Stromal cell of bone marrow (primary cell): ENCODE data around the gene MOB2.

Experiments used
- DNase-seq: peaks from one replicate; pipeline ENCODE4 v3.0.0-alpha.2; 2012; ENCODE audit warnings: low read depth

MOB2 gene

DNA sequence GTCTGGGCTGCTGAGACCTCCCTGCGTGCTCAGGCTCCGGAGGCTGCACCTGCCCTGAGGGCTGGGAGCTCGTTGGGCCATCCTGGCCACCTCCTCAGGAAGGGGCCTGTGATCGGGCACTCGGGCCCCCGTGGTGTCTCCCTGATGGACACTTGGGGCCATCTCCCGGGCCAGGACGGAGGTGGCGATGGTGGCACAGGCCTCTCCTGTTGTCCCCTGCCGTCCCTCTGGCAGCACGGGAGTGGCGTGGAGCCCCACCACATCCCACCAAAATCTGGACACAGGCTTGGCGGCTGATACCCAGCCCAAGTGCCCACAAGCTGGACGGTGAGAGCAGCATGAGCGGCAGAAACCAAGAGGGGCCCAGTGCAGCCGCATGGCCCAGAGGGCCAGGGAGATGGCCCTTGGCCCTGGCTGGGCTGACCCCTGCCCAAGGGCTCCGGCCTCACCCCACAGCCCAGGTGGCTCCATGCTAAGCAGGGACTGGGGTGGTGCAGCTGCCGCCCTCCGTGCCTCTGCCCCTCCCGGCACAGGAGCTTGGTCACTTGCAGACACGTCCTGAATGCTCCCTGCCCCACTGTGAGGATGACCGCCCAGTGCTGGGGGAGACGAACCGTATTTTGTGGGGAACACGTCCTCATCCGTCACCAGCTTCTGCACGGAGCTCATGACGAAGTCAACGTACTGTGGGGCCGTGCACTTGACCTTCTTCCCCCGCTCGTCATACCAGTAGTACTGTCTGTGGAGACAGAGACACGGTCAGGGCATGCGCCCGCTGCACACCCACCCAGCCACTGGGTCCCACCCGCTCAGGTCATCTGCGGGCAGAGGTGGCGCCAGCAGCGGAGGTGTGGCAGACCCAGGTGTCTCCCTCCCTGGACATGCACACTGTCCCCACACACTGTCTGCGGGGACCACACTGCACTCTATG is 15.6 kb downstream of the MOB2 start:
- DNase-seq: no peak

DNA sequence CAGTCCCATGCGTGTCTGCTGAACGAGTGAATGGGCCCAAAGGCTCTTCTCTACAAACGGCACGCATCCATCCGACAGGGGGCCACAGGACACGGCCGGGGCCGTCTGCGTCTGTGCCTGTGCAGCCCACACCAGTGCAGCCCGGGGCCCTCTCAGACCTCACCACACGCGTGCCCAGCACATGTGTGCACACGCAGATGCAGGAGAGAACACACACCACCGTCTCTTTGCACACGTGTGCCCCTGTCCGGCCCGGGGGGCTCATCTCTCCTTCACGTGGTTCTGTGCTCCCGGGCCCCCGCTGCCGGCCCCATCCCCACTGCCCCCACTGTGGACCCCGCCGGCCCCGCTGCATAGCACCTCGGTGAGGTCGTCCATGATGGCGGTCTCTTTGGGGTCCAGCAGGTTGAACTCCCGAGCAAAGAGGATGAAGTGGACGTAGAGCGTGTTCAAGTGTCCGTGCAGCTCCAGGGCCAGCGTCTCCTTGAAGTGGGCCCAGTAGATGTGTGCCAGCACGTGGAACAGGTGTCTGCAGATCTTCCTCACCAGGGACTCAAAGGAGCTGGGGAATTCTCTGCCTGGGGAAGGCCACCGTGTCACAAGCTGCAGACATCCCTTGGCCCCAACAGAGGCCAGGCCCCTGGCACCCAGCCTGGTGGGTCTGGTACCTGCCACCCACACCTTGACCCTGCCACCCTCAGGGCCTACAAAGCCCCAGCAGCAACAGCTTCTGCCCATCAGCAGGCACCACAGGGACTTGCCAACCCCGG is 16.5 kb downstream of the MOB2 start:
- DNase-seq: no peak

DNA sequence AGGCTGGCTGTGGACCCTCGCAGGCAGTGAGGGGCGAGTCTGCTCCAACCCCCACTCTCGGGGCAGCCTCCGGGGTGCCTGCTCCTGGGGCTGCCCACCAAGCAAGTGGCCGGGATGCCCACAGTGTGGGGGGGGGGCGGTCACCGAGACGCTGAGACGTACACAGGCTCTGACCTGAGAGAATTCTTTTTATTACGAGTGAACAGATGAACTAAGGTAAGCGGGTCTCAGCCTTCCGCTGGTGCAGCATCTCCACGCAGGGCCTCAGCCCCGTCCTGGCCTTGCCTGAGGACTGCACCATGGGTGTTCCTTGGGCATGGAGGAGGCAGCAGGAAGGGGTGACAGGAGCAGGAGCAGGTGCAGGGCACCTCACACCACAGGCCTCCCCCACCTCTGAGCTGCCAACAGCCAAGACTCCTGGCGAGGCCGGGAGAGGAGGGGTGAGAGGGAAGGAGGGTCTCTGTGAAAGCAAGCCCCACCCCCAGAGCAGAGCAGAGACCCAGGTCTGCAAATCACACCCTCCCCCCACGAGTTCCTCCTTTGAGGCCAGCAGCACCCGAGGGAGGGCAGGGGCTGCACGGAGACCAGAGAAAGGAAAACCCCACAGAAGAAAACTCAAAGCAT is 17.2 kb downstream of the MOB2 start:
- DNase-seq: no peak

DNA sequence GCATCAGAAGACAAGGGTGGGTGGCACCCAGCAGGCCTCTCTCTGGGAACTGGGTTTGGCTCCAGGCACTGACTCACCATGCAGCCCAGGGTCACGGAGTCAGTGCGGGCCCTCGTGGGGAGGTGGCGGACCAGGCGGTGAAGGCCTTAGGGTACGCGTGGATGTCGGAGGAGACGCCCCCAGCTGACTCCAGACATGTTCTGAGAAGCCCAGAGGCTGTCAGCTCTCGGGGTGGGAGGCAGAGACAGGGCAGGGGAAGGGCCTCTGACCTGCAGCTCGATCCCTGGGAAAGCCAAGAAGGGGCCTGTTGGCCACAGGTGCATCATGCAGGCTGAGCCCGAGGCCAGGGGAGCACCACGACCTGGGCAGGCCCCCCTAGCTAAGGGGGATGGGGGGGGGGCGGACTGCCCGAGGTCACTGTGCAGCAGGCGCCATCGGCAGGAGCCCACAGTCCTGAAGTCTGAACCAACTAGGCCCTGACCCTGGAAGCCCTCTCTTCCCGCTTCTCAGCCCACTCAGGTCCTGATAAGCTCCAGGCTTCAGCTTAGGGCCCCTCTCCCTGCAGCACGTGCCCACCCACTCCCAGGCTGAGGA is 18.0 kb downstream of the MOB2 start:
- DNase-seq: no peak

DNA sequence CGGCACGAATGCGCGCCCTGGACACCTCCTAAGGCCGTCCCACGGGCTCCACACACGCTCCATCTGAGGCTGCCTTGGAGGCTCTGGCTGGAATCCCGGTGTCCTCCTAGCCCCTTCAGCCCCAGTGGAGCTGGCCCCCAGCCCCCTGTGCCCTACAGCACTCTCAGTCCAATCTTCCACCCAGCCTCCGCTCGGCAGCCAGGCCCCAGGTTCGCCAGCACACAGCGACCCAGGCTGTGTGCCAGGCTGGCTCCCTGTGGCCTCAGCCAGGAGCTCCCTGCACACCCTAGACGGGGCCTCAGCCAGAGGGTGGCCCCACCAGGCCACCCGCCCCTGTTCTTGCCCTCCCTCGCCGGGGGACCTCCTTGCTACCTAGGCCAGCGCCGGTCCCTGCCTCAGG is 18.6 kb downstream of the MOB2 start:
- DNase-seq: no peak

DNA sequence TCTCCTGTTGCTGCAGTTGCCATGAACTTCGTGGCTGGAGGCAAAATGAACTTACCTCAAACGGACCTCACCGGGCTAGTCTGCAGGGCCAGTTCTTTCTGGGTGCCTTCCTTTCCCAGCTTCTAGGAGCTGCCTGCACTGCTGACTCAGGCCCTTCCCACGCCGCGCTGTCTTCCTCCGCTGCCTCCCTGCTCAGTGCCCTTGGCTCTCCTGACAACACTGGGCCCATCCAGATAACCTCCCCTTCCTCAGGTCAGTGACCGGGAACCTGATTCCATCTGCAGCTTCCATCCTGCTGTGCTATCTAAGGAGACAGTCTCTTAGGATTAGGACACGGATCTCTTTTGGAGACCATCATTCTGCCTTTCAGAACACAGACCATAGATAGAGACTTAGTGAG is 19.3 kb downstream of the MOB2 start:
- no peak for DNase-seq

DNA sequence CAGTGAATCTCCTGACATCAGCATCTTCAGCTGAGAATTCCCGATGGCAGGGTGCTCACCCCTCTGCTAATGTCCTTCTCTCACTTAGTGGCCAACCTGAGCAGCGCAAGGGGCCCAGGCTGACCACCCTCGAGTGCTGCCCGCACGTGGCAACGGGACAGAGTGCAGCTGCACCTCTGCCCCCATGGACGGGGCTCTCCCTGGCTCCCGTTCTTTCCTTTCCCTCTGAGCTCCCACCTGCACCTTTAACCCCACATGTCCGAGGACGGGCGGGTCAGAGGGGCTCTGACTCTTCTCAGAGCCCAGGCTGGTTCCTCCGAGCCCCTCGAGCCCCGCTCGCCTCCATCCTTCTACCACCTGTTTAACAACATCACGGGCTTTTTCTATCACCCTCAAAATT is 19.8 kb downstream of the MOB2 start:
- no peak for DNase-seq

DNA sequence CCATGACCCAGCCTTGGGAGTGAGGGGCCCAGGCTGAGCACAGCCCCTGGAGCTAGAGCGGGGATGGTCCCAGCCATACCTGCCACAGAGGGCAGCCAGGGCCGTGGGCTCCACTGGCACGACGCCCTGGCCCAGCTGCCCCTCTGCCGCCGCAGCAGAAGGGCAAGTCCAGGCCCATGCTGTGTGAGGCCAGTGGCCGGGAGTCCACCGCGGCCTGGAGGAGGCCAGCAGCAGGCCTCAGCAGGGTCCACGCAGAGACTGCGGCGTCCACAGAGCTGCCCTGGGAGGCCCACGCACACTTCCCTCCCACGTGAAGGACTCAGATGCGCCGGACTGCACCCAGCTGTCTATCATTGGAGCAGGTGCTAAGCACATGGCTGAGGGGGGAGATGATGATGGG is 23.5 kb downstream of the MOB2 start:
- no peak for DNase-seq

DNA sequence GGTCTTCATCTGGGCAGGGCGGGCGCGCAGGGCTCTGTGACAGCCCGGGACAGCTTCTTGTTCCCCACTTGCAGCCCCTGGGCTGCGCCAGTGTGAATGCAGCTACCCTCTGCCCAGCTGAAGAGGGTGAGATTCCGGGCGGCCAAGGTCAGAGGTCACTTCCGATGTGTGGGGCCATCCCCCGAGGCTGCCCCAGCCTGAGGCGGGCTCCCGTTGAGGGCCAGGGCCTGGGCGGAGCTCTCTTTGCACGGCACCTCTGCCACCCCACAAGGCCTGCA is 23.9 kb downstream of the MOB2 start:
- no peak for DNase-seq

DNA sequence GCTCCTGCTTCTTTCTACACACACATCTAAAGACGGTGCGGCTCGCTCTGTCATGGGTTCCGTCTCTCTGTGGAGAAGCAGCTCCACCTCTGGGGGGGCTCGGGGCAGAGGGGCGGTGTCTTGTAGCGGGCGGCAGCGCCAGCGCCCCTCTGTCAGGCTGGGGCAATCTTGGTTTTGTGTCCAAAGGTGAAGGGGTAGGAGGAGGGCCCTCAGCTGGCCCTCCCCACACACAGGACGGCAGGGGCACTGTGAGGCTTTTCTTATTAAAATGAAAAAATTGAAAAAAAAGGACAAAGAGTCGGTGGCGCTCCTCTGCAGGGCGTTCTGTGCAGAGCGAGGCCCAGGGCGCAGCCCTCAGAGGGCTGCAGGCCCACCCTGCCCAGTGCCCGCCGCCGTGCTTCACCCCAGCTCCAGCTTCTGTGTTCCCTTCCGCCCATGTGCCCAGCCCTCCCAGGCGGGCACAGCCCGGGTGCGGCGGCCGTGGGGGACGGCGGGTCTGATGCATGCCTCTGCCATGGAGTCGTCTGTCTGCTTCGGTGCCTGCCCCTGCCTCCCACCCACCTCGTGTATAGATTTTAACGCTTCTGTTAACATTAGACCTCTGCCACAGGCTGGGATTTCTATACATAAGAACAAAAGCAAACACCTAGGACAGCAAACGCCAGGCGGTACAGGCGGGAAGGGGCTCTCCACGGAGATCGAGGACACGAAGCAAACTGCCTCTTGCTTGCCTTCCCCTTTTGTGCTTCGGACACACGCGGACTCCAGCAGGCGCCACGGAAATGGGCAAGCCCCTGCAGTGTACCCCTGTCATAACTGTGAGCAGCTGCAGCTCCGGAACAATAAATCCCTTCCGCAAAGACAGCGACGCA is 24.5 kb downstream of the MOB2 start:
- DNase-seq: no peak

DNA sequence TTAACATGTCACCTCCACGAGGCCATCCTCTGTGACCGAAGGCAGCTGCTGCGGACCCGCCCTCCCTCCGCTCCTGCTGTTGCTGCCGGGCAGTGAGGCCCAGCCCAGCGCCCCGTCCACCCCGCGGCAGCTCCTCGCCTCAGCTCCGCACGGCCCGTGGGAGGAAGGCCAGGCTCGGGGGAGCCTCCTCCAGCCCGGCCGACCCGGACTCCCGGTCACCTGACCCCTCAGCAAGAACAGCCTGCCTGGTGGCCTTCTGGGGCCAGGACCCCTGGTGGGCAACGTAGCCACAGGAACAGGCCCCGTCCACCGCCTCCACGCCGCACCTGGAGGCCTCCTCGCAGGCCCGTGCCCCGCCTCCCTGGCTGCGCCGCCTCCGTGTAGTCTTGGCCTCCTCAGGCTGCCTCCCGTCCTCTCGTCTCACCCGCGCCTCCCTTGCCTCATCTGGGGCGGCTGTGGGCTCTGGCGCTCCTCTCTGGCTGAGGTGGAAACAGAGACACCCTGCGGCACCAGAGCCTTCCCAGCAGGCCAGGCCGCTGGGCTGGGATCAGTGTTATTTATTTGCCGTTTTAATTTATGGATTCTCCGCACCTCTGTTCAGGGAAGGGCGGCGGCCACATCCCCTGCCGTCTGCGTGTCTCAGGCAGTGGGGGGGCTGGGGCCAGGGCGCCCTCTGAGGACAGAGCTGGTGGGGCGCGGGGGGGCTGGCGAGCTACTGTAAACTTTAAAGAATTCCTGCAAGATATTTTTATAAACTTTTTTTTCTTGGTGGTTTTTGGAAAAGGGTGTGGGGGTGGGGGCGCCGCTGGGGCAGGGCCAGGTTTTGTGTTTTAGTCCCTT is 25.4 kb downstream of the MOB2 start:
- no peak for DNase-seq

DNA sequence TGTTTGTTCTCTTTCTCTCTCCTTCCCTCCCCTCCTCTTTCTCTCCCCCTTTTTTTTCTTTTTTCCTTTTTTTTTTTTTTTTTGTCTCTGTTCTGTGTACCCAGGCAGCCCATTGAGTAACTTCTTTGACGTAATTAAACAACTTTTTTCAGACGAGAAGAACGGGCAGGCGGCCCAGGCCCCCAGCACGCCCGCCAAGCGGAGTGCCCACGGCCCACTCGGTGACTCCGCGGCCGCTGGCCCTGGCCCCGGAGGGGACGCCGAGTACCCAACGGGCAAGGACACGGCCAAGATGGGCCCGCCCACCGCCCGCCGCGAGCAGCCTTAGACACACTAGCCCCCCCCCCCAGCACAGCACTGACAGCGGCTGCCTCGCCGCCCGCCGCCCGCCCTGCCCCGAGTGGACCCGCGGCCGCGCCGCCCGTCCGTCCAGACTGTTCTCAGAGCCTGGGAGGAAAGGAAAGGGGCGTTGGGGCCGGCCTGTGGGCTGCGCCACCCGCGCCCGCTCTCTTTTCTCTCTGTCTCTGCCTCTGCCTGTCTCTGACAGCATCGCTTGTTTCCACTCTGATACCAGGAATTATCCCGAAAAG is 26.1 kb downstream of the MOB2 start:
- DNase-seq: no peak

DNA sequence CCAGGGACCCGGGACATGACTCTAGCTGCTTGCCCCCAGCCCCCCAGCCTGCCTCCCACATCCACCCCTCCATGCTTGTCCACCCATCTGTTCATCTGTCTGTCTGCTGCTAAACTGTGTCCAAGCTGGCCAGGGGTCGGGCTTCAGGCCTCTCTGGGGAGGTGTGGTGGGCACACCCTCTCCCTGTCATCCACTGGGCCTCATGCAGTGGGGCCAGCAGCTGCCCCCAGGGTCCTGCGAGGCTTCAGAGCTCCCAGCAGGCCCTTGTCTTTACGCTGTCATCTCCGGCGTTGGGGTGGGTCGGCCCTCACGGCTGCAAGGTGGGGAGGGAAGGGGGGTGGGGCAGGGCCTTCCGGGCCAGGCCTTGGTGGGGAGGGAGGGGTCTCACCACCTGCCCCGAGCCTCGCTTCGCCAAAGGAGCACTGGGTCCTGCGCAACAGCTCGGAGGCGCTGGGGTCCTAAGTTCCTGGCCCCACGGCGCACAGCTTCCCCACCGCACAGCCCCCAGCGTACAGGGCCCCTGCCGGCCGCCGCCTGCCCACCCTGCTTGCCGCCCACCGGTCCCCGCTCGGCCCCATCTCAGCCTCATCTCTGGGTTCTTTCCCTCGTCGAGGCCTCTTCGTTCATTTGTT is 26.7 kb downstream of the MOB2 start:
- no peak for DNase-seq

DNA sequence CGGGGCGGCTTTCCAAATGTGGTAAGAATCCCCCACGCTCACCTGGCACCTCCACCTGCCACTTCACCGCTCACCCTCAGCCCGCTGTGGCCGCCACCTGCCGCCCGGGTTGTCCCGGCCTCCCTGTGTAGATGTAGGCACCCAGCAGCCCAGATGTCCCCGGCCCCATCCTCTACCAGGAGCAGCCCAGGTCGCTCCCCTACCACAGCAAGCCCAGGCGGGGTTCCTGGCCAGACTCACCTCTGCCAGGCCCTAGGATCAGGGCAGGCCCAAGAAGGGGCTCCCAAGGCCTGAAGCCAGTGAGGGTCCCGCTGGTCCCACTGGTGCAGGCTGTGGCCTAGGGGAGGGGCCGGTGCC is 27.4 kb downstream of the MOB2 start:
- DNase-seq: no peak

DNA sequence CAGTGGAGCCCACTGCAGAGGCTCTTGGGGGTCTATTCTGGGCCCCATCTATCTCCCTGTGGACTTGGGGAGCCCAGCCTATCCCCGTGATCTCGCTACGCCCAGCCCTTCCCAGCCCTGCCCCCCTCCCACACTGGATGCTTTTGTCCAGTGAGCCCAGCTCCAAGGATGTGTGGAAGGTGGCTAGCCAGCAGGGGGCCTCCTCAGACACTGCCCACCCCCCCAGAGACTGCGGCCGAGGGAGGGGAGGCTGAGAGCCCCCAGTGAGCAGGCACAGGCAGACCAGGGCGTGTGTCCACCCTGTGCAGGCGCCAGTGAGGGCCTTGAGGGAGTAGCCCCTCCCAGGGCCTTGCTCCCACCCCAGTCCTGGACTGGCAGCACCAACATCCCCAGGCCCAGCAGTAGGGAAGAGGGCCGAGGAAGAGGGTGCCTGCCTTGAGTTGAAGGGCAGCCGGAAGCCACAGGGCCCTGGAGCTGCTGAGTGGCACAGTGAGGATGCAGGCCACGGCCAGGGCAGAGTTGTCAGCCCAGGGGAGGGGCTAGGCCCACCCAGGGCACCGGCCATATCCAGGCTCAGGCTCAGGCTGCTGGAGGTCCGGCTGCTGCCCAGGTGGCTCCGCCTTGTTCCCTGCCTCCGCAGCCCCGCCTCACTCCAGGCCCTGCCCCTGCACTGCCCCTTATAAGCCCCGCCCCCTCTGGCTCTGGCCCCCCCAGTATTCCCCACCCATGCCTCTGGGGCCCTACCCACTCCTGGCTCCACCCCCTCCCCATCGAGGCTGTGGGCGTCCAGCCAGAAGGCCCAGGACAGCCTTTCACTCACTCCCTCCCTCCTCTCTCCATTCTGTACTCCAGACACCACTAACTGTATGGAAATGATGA is 28.0 kb downstream of the MOB2 start:
- no peak for DNase-seq

DNA sequence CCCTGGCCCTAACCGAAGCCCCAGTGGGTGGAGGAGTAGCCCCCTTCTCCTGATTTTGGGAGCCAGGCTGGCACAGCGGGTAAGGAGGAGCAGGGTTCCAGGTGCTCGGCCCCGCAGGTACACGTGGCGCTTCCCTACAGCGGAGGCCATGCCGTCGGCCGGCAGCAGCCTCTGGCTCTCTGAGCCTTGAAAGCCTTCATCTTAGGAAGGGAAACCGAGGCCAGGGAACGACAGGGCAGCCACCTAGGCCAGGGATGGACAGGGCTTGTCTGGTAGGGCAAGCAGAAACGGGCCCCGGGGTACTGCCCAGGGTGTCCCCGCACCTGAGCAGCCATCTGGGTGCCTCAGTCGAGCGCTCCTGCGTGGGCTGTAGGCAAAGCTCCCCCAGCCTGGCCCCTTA is 28.7 kb downstream of the MOB2 start:
- DNase-seq: no peak

DNA sequence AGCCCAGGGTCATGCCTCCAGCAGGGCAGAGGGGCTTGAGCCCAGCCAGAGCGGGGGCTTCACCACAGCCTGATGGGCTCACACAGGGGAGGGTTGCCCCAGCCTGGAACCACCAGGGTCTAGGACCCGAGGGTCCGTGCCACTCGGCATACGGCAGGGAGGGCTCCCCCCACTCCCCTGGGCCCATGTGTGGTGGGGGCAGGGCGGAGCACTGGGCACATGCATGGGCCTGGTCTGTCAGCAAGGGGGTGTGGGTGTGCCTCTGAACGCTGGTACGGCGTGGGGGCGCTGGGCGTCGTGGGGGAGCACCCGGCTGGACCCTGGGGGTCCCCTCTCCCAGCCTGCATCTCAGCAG is 29.3 kb downstream of the MOB2 start:
- DNase-seq: no peak

DNA sequence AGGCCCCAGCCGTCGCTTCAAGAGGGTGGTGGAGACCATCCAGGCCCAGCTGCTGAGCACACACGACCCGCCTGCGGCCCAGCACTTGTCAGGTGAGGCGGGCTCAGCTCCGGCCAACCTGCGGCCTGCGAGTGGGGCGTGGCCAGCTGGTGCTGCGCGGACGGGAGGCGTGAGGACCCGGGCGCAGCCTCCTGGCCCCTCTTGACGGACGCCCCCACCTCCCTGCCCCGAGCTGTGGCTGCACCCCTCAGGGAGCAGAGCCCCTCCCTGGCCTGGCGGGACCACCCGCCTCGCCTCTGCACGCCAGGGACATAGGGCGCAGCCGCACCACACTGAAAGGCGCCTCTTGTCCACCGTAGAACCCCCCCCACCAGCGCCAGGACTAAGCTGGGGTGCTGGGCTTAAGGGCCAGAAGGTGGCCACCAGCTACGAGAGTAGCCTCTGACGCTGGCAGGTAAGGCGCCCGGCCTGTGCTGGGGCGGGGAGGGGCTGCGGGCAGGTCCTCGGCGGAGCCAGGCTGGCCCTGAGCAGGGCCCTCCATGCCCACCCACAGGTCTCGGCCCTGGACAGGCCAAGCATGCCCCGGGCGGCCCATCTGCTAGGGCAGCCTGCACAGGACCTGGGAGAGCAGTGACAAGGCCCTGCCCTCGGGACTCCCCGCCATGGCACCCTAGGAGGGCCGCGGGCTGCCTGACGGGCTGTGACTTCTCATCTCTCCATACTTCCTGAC is 29.8 kb downstream of the MOB2 start:
- no peak for DNase-seq

DNA sequence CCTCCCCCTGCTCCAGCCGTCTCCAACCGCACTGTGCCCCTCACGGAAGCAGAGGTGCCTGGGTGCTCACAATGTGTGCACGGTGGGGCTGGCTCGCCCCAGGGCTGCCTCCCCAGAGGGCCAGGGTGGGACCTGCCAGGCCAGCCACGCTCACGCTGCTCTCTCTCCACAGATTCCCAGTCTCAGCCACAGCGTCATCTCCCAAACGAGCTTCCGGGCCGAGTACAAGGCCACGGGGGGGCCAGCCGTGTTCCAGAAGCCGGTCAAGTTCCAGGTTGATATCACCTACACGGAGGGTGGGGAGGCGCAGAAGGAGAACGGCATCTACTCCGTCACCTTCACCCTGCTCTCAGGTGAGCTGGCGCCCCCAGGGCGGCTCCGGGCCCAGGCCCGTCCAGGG is 30.4 kb downstream of the MOB2 start:
- no peak for DNase-seq
